T-helper 22 cell (primary cell): ENCODE data around the gene NOP56.
A peak's percentile ranks its signal among the peaks of the same experiment; 100 is the strongest.
"Not testable (repeated sequence)": the region's sequence is repeated elsewhere in the genome, so short reads cannot be mapped to it uniquely, and the experiment has no call there.

ENCODE experiments used
- DNase-seq: peaks from one replicate; pipeline ENCODE4 v3.0.0-alpha.2; 2020; ENCODE audit warnings: low read depth

The NOP56 gene

DNA sequence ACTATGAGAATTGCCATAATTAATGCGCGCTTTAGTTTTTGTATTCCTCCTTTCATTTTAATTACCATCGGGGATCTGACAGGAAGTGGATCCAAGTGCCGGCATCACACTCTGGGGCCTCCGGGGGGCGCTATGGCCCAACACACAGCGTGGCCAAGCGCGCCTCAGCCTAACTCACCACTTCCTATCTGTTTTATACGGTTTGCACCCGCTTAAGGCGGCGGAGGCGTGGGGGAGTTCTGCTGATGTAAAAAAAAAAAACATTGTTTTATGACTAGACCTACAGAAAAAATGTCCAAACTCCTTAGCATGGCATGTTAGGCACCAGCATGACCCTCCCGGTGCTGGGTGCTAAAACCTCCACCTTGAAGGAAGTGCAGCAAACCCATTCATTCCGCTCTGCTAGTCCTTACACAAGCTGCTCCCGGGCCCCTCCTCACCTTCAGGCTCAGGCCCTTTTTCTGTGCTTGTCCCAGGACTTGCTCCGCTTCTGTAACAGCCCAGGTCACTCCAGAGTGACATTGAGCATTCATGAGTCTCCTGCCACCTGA lies 35.7 kb downstream of the NOP56 start:
- DNase-seq: peak; percentile 40

DNA sequence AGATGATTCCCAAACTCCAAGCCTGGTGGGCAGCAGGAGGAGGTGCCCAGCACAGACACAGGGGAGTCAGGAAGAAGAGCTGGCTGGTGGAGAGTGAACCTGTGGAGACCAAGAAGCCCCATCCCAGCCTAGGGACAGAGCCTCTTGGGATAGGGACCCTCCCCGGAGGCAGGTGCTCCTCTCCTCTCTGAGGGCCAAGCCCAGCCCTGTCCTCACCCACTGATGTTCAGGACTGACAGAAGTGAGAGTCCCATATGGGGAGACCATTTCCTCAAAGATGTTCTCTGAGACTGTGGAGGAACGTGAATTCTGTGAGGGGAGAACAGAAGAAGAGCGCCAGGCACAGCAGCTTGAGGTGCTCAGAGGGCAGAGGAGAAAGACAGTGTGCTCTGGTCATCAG lies 37.8 kb downstream of the NOP56 start:
- no peak for DNase-seq

DNA sequence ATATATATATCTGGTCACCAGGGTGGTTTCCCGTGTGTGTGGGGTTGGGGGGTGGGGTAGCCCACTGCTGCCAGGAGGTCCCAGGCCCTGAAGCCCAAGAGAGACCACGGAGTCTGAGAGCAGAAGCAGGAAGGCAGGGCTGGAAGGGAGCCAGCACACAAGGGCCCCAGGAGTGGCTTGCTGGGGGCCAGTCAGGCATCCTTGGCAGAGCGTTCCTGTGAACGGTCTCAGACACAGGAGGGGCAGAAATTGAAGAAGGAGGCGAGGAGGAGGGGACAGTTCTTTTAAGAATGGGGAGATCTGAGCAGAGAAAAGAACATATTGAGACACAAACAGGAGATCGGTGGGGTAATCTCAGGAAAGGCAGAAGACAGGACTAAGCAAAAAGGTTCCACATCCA lies 38.3 kb downstream of the NOP56 start:
- DNase-seq: no peak

DNA sequence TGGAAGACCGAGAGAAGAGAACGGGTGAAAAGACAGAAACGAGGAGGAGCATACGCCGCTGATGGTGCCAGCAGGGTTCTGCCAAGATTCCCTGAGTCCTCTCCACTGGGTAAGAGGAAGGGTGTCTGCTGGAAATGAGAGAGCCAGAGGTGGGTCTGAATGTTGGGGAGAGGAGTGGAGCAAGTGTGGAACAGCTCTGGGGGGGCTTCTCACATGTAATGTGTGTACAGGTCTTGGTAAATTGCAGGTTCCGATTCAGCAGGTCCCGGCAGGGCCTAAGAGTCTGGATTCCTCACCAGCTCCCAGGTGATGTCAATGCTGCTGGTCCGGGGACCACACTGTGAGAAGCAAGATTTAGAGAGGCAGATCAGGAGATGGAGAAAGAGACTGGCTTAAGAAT lies 38.7 kb downstream of the NOP56 start:
- DNase-seq: no peak

DNA sequence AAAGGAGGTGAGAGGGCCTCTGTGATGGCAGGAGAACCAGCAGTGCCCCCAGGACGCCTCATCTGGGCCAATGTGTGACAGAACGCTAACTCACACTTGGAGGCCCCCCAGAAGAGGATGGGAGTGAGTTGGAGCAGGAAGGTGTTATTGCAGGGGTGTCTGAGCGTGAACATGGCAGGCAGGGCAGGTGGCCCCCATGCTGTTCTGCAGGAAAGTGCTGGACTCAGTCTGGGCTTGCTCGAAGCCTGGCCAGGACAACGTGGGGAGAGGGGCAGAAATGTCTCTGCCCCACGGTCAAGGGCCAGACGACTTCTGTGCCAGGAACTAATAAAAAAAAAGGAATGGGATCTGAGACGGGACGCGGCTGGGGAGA lies 39.2 kb downstream of the NOP56 start:
- no peak for DNase-seq

DNA sequence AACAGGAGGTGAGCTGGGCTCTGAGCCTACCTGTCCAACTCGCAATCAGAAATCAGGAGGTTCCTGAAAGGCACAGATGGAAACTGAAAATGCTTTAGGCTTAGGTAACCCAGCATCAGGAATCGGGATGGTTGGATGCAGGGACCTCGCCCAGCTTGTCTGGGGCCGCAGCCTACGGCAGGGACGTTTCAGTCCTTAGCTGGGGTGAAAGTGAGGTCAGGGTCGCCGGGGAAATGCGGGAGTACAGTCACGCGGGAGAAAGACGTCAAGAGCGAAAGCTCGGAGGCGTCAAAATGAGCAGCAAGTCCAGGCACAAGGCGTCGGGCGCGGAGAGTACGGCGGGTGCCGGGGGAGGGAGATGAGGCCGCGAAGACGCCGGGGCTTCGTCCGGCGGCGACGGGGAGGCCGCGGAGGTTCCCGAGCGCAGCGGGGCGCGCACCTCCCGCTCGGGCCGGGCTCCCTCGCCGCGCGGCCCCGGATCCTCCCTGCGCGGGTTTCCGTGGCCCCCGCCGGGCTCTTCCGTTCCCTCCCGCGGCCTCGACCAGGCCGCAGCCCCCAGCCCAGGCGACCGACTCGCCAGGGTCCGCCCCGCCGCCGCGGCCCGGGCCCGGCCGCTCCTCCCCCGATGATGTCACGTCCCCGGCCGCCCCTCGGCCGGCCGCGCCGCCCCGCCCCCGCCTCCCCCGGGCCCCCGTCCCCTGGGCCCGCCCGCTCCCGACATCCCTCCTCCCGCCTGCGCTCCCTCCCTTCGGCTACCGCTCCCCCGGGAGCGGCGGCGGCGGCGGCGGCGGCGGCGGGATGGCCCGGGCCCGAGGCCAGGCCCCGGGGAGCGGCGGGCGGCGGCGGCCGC lies 39.8 kb downstream of the NOP56 start, which contains the start of gene EBF4:
EBF4 (plus strand) TSS at position 745 of the 850 bp plus-strand sequence. CDS start 866 bp downstream, outside the sequence.
- peak; percentile 9 for DNase-seq

DNA sequence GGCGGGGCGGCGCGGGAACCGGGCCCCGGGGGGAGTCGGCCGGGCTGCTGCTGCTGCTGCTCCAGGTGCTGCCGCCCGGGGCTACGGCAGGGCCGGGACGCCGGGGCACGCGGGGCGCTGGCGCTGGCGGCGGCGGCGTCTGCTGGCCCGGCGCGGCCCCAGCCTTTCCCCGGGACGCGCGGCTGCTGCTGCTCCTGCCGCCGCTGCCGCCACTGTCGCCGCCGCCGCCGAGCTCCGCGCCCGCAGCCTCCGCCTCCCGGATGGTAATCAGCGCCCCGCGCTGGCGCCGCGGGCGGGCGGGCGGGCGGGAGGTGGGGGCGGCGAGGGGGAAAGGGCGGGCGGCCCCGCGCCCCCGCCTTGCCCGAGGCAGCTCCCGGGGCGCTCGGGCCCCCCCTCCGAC lies 40.5 kb downstream of the NOP56 start:
- peak; percentile 19 for DNase-seq

DNA sequence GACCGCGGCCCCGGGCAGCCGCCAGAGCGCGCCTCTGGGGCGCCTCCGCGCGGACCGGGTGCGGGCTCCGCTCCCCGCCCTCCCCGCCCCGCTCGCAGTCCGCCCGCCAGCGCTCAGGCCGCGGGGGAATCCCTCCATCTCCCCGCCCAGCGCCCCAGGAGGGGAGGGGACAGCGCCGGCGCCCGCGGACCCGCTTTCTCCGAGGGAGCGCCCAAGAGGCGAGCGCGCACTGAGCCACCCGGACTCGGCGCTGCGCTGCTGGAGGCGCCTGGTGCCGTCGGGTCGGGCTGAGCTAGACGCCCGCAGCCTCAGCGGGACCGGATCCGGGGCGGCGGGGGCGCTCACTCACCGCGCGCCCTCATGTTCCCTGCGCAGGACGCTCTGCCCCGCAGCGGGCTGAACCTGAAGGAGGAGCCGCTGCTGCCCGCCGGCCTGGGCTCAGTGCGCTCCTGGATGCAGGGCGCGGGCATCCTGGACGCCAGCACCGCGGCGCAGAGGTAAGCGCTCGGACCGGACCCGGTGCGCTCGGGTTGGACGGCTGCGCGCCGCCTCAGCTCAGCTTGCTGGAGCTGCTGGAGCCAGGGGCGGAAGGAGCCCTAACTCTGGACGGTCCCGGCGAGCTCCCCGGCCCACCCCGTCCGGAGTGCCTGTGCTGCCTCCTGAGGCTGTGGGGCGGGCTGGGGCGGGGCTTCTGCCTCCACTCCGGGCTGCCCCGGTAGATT lies 41.0 kb downstream of the NOP56 start:
- peak; percentile 43 for DNase-seq

DNA sequence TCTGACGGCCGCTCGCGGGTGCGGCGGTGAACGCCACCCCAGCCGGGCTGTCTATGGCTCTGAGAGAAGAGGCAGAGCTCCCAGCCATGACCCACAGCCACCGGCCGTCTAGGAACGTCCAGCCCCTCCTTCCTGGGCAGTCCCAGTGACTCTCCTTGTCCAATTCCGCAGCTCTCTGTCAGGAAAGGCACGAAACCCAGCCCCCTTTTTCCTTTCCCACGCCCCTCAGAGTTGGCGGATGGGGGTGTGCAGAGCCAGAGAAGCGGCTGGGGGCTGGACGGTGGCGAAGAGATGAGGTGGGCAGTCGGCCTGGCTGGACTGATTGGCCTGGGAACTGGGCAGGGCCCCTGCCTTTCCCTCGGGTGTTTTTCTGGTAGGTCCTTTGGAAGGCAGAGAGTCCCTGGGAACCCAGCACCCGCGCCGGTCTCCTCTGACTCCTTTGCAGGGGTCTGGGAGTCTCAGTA lies 41.6 kb downstream of the NOP56 start:
- no peak for DNase-seq

DNA sequence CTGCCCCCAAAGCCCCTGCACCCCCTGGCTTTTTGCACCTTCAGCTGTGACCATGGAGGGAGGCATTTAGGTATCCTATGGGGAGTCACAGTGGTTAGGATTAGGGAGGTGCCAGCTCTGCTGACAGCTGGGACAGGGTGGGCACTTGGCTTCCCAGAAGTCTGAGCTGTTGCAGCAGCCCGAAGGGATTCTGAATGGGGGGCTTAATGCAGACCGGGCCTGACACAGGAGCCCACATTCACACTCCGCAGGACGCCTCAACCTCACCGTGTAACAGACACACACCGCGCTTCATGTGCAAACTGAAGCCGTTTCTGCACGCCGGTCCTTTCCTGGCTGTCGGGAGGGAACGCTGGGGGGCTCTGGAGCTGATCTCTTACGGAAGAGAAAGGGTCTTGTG lies 42.1 kb downstream of the NOP56 start:
- DNase-seq: no peak

DNA sequence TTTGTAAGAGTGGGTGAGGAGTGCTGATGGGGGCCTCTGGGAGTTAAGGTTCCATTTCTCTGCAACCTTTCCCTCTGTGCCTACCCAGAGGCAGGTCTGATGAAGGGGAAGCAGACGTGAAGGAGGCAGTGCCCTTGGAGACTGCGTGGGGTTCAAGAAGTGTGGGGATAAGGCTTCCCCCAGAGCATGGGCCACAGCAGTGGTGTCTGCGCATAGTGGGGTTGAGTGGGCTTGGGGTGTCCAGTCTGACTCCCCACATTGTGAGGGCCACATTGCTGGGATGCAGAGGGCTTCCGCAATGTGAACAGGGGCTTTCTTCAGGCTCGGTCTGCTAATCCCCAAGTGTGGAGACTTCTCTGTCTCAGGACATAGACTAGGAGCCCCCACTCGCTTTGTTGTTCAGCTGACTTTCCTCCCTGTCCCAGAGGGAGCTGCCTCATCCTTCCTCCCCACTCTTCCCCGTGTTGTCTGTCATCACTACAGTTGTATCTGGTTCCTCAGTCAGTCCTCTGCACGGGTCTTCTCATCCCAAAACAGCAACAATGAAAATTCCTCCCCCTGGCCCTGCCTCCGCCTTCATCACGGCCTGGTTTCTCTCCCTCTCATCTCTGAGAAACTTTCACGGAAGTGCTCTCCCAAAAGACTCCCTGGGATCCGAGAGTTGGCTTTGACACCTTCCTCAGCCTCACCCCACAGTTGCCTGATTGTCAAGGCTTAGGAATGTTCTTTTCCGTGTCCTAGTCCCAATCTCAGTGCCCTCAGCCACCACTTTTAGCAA lies 43.0 kb downstream of the NOP56 start:
- DNase-seq: no peak

DNA sequence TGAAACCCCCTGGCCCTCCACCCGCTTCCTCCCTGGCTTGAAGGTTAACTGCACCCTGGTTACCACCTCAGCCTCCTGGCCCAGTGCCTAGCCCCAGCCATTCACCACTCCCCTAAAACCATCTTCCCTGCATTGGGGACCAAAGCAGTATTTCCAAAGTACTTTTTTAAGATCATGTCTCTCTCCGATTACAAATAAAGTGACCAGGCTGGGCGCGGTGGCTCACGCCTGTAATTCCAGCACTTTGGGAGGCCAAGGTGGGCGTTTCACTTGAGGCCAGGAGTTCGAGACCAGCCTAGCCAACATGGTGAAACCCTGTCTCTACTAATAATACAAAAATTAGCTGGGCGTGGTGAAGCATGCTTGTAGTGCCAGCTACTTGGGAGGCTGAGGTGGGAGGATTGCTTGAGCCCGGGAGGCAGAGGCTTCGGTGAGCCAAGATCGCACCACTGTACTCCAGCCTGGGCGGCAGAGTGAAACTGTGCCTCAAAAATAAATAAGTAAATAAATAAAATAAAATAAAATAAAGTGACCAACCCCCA lies 43.6 kb downstream of the NOP56 start:
- DNase-seq: not testable (repeated sequence)

DNA sequence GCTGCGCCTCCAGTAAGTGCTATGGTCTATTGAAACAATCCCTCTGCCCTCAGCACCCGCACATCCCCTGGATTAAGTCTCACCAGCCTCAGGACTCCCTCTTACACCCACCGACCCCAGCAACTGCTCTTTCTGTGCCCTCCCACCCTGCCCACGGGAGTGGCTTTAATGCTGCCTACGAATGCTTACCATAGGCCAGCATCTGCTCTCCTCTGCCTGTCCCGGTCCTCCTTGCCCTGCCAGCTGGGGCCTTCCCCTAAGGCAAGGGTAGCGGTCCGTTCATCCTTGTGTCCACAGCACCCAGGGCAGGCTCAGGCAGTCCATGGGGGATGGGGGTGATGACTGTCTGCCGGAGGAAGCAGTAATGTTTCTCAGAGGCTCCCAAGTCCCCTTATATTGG lies 44.2 kb downstream of the NOP56 start:
- DNase-seq: no peak

DNA sequence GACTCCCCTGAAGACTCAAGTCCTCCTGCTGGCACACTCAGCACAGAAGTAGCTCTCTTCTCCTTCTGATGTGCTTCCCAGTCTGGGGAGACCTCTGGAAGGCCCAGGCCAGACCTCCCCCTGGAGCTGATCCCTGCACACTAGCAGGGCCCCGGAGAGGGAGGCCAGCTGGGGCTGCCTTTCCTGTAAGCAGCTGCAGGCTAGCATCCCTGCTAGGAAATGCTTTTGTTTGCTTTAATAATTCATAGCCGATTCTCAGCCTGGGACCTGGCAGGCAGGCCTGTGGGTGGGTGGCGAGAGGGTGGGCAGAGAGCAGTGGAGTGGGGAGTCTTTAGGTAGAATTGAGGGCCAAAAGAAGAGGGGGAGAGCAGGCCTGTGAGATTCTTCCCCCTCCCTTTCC lies 45.3 kb downstream of the NOP56 start:
- no peak for DNase-seq

DNA sequence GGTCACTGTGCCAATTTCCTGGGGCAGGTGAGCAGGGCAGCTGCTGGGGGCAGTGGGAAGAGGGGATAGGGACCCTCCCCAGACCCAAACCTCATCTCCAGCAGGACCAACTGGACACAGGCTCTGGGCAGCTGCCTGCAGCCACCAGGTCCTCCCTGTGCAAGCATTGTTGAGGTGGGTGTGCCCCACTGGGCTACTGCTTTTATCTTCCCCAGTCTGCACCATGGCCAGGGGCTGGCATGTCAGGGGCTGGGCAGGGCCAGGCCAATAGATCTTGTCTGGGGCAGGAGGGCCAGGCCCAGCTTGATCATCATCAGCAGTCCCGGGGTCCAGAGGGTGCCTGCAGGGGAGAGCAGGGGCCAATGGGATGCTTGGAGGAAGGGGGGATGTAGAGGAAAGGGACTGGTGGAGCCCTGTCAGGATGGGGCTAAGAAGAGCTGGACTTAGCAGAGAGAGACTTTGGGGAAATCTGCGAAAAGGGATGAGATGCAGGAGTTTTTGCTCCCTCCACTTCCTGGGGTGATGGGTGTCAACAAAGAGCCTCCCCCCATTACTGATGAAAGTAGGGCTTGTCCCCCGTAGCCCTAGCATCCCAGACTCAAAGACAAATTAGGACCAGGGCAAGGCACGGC lies 45.9 kb downstream of the NOP56 start:
- no peak for DNase-seq

DNA sequence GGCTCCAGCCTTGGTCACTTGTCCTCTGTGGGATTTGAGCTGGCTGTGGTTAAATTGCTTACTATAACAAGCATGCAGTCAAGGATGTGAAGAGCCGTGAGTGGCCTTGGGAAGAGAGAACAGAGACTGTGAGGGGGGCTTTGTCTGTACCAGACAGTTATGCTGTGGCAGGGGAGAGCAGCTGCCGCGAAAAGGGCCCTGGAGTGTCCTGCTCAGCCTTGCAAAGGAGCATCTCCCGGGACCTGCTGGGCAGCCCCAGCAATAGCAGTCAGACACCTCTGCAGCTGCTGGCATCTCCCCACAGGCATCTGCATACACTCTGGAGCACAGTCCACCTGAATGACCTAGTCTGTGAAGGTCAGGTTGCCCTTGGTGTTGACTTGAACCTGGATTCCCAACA lies 46.5 kb downstream of the NOP56 start:
- no peak for DNase-seq

DNA sequence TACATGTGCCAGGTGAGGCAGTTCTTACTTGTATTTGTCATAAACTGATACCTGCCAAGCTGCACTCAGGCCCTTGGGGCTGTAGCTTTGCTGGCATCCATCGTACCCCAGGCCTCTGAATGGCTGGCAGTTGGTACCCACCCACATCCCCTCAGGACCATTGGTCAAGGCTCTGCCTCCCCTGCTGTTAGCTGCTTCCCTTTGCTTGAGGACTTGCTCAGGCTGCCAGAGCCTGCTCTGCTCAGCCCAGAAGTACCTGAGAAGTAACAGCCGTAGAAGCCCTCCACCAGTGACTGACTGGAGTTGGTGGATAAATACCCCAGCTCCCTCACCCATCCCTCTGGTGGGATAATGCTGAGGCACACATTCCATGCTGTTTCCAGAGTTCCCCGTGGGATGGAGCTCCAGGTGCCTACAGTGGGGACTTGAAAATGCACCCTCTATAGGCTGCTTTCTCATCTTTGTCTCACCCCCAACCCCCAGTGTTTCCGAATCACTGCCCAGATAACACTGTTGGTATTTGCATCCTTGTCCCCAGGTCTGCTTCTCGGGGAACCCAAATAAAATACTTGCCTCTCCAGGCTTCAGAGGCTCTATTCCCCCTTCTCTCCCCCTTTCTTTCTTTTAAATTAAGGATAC lies 47.5 kb downstream of the NOP56 start:
- no peak for DNase-seq

DNA sequence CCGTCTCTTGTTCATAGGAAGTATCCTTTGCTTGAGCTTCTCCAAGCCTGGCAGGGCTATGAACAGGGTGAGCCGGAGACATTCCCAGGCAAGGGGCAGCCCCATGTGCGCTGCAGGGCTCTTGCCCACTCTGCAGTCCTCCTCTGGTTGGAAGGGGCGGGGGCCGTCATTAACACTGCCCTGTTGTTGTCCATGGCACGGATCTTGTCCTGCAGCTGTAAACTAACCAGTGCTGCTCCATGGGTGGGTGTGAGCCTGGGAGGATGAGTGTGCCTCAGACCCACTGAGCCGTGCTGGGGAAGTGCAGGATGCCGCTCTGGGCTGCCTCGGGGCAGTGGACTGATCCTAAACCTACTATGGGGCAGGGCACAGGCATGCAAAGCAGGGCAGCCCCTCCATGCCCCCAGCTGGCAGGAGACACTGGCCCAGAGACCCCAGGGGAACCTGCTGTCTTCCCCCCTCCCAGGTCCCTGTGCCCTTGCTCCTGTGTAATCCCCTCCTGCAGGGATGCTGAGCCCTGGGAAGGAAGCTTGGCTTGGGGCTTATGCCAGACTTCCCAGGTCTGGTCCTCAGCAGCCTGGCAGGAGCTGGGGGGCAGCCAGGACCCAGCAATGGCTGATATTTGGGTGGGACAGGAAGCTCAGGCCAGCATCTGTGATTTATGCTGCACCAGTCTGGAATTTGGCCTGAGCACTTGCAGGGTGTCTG lies 48.6 kb downstream of the NOP56 start:
- no peak for DNase-seq

DNA sequence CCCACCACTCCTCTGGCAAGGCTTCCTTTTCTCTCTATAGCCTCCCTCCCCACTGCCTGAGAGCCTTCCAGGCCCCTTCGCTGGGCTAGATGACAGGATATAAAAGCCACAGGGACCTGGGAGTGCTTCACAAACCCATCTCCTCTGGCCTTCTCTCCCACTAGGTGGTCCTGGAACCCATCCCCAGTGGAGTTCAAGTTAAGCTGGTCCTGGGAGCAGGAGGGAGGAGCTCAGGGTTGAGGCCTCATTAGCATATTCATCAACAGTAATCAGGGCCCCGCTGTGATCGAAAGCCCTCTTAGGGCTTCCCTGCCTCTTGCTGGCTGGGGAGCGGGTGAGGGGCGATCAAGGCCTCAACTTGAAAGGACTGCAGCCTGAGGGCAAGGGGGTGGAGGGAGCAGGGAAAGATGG lies 49.2 kb downstream of the NOP56 start:
- no peak for DNase-seq

DNA sequence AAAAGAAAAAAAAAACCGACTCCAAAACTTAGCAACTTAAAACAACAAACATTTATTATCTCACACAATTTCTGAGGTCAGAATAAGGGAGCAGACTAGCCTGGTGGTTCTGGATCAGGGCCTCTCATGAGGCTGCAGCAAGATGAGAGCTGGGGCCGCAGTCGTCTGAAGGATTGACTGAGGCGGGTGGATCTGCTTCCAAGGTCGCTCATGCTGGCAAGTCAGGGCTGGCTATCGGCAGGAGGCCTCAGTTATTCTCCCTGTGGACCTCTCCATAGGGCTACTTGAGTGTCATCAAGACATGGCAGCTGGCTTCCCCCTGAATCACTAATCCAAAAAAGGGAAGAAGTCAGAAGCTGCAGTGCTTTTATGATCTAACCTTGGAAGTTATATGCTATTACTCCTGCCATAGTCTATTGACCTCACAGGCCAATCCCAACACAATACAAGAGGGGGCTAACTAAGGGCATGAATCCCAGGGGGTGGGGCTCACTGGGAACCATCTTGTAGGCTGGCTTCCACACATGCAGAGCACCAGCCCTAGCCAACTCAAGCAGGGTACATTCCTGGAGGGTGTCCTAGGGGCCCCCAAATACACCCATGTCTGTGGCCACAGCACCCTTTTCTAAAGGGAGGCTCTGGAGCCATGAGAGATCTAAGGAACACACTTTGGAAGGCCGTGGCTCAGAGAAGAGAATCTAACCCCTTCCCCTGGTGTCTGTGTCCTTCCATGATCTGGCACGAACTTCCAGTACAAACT lies 51.5 kb downstream of the NOP56 start:
- DNase-seq: no peak
